PFSK-1 (cell line): ENCODE data around the gene NUP62.

Experiments
- FOXP2 ChIP-seq: optimal IDR thresholded peaks from 2 replicates; pipeline ENCODE3; 2011; ENCODE audit warnings: borderline replicate concordance, control low read depth, inconsistent platforms; ENCODE audit not compliant: insufficient read depth; ENCODE audit errors: extremely low read length, extremely low read depth
- POLR2AphosphoS5 ChIP-seq: IDR thresholded peaks from 2 replicates; pipeline ENCODE4 v1.6.1; 2012; ENCODE audit warnings: low read depth, mild to moderate bottlenecking, control low read depth, low read length, moderate library complexity
- REST ChIP-seq, 2 experiments: IDR thresholded peaks; 2 replicates each; pipeline versions ENCODE4 v1.6.1 to v1.8.0; 2011 to 2012; ENCODE audit warnings: low read depth in 2 of 2, low read length in 2 of 2, control low read depth in 1 of 2, inconsistent platforms in 1 of 2, mild to moderate bottlenecking in 1 of 2, moderate library complexity in 1 of 2; ENCODE audit not compliant: insufficient read depth in 1 of 2

- TF ChIP-seq POLR2AphosphoS5 (no peak), REST (IDR thresholded peaks at IDR 0.05; ENCODE audit: insufficient read depth in 1 of 2, low read depth in 2 of 2, low read length in 2 of 2) (no peak), FOXP2 (no peak)
These were observed 47.5 kb downstream of the NUP62 start for GRCh38 chr19:49881672-49882394.
